Erythroblast (primary cell): ENCODE data around the gene PITX1.

Source experiments
- GATA1 ChIP-seq: IDR thresholded peaks from 2 replicates; pipeline ENCODE4 v1.6.1; 2011; ENCODE audit warnings: low read depth, mild to moderate bottlenecking, control low read depth, low read length, moderate library complexity
- POLR2A ChIP-seq: IDR thresholded peaks from 2 replicates; pipeline ENCODE4 v1.6.1; 2011; ENCODE audit warnings: mild to moderate bottlenecking, low read length

DNA sequence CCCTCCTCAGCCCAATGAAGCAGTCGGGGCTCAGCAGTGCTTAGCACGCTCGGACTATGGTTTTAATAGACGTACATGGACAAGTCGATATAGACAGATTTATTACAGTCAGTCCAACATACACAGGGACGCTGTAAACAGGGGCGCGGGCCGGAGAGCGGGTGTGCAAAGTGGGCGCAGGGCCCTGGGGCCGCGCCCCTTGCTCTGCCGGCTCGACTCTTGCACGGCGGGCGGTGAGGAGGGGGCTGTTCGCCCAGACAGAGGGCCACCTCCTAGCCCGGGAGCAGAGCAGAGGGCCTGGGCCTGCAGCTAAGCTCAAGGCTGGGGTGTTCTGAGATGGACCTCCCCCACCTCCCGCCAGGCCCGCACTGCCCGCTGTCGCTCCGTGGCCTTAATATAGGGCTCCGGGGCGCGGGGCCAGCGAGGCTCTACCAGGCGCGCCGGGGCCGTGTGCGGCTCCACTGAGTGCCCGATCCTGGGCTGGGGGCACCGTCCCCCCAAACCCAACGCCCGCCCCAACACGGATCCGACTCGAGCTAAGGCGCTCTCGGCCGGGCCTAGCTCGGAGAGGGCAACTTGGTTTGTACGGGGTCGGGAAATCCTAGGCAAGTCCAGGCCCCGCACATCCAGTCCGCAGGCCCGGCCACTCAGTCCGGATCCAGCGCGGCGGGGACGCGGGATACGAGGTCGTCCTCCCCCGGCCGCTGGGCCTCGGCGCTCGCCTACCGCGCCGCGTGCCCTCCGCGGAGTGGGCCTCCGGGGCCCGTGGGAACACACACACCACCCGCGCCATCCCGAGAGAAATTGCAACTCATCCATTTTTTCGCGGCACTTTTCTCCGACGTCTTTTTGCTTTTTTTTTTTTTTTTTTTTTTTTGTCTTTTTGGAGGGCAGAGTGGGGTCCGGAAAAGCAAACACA is 6.1 kb downstream of the PITX1 start:
- no peak for TF ChIP-seq POLR2A
- no peak for TF ChIP-seq GATA1
